ENCODE results near the gene CCL22.

DNA sequence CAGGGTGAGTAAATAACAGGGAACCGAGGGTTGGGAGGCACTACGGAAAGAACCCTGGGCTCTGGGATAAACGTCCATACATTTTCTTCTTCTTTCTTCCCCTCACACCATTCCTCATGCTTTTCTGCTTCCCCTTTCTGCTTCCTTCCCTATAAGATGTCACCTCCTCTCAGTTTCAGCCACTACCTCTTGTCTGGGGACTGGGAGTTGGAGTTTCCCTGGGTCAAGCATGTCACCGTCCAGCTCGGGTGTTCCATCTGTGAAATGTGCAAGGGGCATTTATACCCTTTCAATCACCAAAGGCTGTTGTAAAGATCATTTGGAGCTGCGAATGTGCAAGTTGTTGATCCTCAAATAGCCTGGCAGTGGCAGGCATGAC lies 17.5 kb upstream of the CCL22 start:
- TF ChIP-seq, protein P1, sequence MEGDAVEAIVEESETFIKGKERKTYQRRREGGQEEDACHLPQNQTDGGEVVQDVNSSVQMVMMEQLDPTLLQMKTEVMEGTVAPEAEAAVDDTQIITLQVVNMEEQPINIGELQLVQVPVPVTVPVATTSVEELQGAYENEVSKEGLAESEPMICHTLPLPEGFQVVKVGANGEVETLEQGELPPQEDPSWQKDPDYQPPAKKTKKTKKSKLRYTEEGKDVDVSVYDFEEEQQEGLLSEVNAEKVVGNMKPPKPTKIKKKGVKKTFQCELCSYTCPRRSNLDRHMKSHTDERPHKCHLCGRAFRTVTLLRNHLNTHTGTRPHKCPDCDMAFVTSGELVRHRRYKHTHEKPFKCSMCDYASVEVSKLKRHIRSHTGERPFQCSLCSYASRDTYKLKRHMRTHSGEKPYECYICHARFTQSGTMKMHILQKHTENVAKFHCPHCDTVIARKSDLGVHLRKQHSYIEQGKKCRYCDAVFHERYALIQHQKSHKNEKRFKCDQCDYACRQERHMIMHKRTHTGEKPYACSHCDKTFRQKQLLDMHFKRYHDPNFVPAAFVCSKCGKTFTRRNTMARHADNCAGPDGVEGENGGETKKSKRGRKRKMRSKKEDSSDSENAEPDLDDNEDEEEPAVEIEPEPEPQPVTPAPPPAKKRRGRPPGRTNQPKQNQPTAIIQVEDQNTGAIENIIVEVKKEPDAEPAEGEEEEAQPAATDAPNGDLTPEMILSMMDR (IDR thresholded peaks at IDR 0.05; ENCODE audit: borderline replicate concordance, extremely low read depth, low read length, poor library complexity, severe bottlenecking): no peak
- no peak for TF ChIP-seq EZH2 (IDR thresholded peaks at IDR 0.05; ENCODE audit: borderline replicate concordance, low read depth, low read length, severe bottlenecking)
